Activated CD4-positive, alpha-beta T cell treated with anti-CD3 and anti-CD28 coated beads for 36 hours (primary cell): ENCODE measurements around the gene CPB2. TPM values are rescaled to one million over a fixed set of nuclear protein-coding genes. Genes with fewer than 3 reads are reported as not detected.

ENCODE experiments used
- ATAC-seq: fragments of 200-7000 bp; cut with Tn5 transposase; one replicate; pipeline ENCODE4 v1.10.0; 2021; ENCODE audit warnings: mild to moderate bottlenecking, moderate library complexity
- CTCF ChIA-PET: fragments of 350-600 bp; sonication (Branson Sonifier 250); formaldehyde crosslinking; loops from one replicate; lab custom pipeline; 2021; ENCODE audit warnings: antibody characterized with exemption; lab: Charles Lee
- POLR2A ChIA-PET: fragments of 350-600 bp; sonication (Branson Sonifier 250); formaldehyde crosslinking; loops from one replicate; lab custom pipeline; 2021; ENCODE audit warnings: antibody characterized with exemption, inconsistent platforms; lab: Charles Lee
- DNase-seq: peaks from one replicate; pipeline ENCODE4 v3.0.0-alpha.2; 2020
- H3K27ac Mint-ChIP-seq: one replicate; pipeline ENCODE4 v1.8.0; 2021; ENCODE audit warnings: mixed read lengths
- H3K27me3 Mint-ChIP-seq: one replicate; pipeline ENCODE4 v1.8.0; 2021; ENCODE audit warnings: mixed read lengths
- H3K36me3 Mint-ChIP-seq: one replicate; pipeline ENCODE4 v1.8.0; 2021; ENCODE audit warnings: low read depth, mixed read lengths
- H3K4me1 Mint-ChIP-seq: one replicate; pipeline ENCODE4 v1.8.0; 2021; ENCODE audit warnings: mixed read lengths
- H3K4me3 Mint-ChIP-seq: one replicate; pipeline ENCODE4 v1.8.0; 2021; ENCODE audit warnings: mild to moderate bottlenecking, moderate library complexity, mixed read lengths
- H3K9me3 Mint-ChIP-seq: one replicate; pipeline ENCODE4 v1.8.0; 2021; ENCODE audit warnings: low read depth, mixed read lengths
- intact Hi-C, 2 experiments: fragments of 100-400 bp; cut with DNase I in 1 of 2; cut with micrococcal nuclease in 1 of 2; formaldehyde crosslinking; loops; one replicate each; pipeline versions ENCODE4 v1.14.2 to v1.15.1; 2022 to 2024; cut with DNase I, micrococcal nuclease
- total RNA-seq, 2 experiments: library from RNA; stranded (reverse); gene quantifications; one replicate each; pipeline ENCODE4 v1.2.3, GENCODE V29; 2021

The CPB2 gene
- total RNA-seq, 2 experiments from 2014 or later, result not detected

GRCh38 chr13:46140044-46140443, 35.2 kb upstream of the CPB2 start:
- ChIA-PET POLR2A (interaction anchor here (0.5 to 0.7 kb wide), 2 partner anchors 8 to 205 kb away, joined by 3 read pairs; no protein-coding TSS in a partner anchor), CTCF (interaction anchor here (0.6 to 7.1 kb wide), 10 partner anchors 9 to 513 kb away, joined by 3 to 52 read pairs (median 4); no protein-coding TSS in a partner anchor)
- peaks cover 82% of the 10 kb centered on the region for H3K36me3 Mint-ChIP-seq
- DNase-seq, result no peak
- H3K4me3 Mint-ChIP-seq, result no peak overlapping the region
- H3K4me1 Mint-ChIP-seq, result peaks cover 32% of the 10 kb centered on the region
- intact Hi-C loops, result loop anchor here in 1 of 2 experiments (2.0 kb wide), 1 partner anchor 19 kb away; no protein-coding TSS in a partner anchor
- no peaks in the 10 kb centered on the region for H3K9me3 Mint-ChIP-seq
- peak overlapping the region; percentile 75 for H3K27ac Mint-ChIP-seq
- ATAC-seq, result peak; percentile 47
- no peaks in the 10 kb centered on the region for H3K27me3 Mint-ChIP-seq

- Mint-ChIP-seq H3K27ac (peak overlapping the region; percentile 83), H3K4me3 (no peak overlapping the region), H3K27me3 (no peaks in the 10 kb centered on the region), H3K4me1 (peaks cover 24% of the 10 kb centered on the region), H3K9me3 (no peaks in the 10 kb centered on the region), H3K36me3 (peaks cover 83% of the 10 kb centered on the region)
- CTCF ChIA-PET, result interaction anchor here (6.8 to 7.1 kb wide), 2 partner anchors 10 to 22 kb away, joined by 46 to 52 read pairs; no protein-coding TSS in a partner anchor
- no peak for ATAC-seq
- DNase-seq, result no peak
- intact Hi-C loops, result no loop called here
- POLR2A ChIA-PET, result interaction anchor here (1.5 kb wide), 1 partner anchor 11 kb away, joined by 7 read pairs; no protein-coding TSS in a partner anchor
Observed at GRCh38 chr13:46137627-46138317, 32.9 kb upstream of the CPB2 start.

GRCh38 chr13:46136688-46137087, 31.9 kb upstream of the CPB2 start:
- POLR2A ChIA-PET, result no interaction called here
- DNase-seq (no peak), ATAC-seq (no peak)
- H3K4me3 Mint-ChIP-seq, result no peak overlapping the region
- H3K4me1 Mint-ChIP-seq, result peaks cover 20% of the 10 kb centered on the region
- no peaks in the 10 kb centered on the region for H3K27me3 Mint-ChIP-seq
- H3K27ac Mint-ChIP-seq, result peak overlapping the region; percentile 24
- CTCF ChIA-PET, result interaction anchor here (0.7 to 7.1 kb wide), 4 partner anchors 9 to 153 kb away, joined by 4 to 52 read pairs (median 26); no protein-coding TSS in a partner anchor
- peaks cover 81% of the 10 kb centered on the region for H3K36me3 Mint-ChIP-seq
- intact Hi-C loops, result no loop called here
- no peaks in the 10 kb centered on the region for H3K9me3 Mint-ChIP-seq

- no peaks in the 10 kb centered on the region for H3K9me3 Mint-ChIP-seq
- no peak overlapping the region for H3K4me3 Mint-ChIP-seq
- peak overlapping the region; percentile 16 for H3K27ac Mint-ChIP-seq
- no peaks in the 10 kb centered on the region for H3K27me3 Mint-ChIP-seq
- intact Hi-C loops, result no loop called here
- no peak for DNase-seq
- POLR2A ChIA-PET, result interaction anchor here (0.7 kb wide), 1 partner anchor 38 kb away, joined by 5 read pairs; no protein-coding TSS in a partner anchor
- no peak for ATAC-seq
- peaks cover 10% of the 10 kb centered on the region for H3K4me1 Mint-ChIP-seq
- H3K36me3 Mint-ChIP-seq, result peaks cover 81% of the 10 kb centered on the region
- CTCF ChIA-PET, result interaction anchor here (0.5 to 1.5 kb wide), 5 partner anchors 9 to 155 kb away, joined by 3 to 6 read pairs (median 5); partner anchors contain the start of gene LCP1
Observed at GRCh38 chr13:46134961-46135522, 30.2 kb upstream of the CPB2 start.

- Mint-ChIP-seq H3K4me1 (peaks cover 7% of the 10 kb centered on the region), H3K36me3 (peaks cover 83% of the 10 kb centered on the region), H3K9me3 (no peaks in the 10 kb centered on the region), H3K27ac (no peak overlapping the region), H3K4me3 (no peak overlapping the region), H3K27me3 (no peaks in the 10 kb centered on the region)
- CTCF ChIA-PET, result interaction anchor here (1.4 kb wide), 1 partner anchor 8 kb away, joined by 5 read pairs; no protein-coding TSS in a partner anchor
- POLR2A ChIA-PET, result no interaction called here
- intact Hi-C loops, result no loop called here
- no peak for ATAC-seq
- no peak for DNase-seq
Observed at GRCh38 chr13:46134494-46134893, 29.7 kb upstream of the CPB2 start.

- no peak for ATAC-seq
- intact Hi-C loops, result no loop called here
- no peak overlapping the region for H3K27ac Mint-ChIP-seq
- H3K27me3 Mint-ChIP-seq, result no peaks in the 10 kb centered on the region
- H3K4me3 Mint-ChIP-seq, result no peak overlapping the region
- H3K4me1 Mint-ChIP-seq, result peaks cover 9% of the 10 kb centered on the region
- H3K9me3 Mint-ChIP-seq, result no peaks in the 10 kb centered on the region
- ChIA-PET CTCF (interaction anchor here (1.0 kb wide), 1 partner anchor 27 kb away, joined by 3 read pairs; no protein-coding TSS in a partner anchor), POLR2A (interaction anchor here (0.6 kb wide), 1 partner anchor 8 kb away, joined by 3 read pairs; no protein-coding TSS in a partner anchor)
- DNase-seq, result no peak
- peaks cover 79% of the 10 kb centered on the region for H3K36me3 Mint-ChIP-seq
Observed at GRCh38 chr13:46132109-46132508, 27.3 kb upstream of the CPB2 start.

- Mint-ChIP-seq H3K27me3 (no peaks in the 10 kb centered on the region), H3K4me3 (no peak overlapping the region), H3K4me1 (peaks cover 12% of the 10 kb centered on the region), H3K27ac (no peak overlapping the region), H3K9me3 (no peaks in the 10 kb centered on the region), H3K36me3 (peaks cover 79% of the 10 kb centered on the region)
- ATAC-seq (no peak), DNase-seq (no peak)
- ChIA-PET POLR2A (interaction anchor here (0.6 kb wide), 1 partner anchor 8 kb away, joined by 3 read pairs; no protein-coding TSS in a partner anchor), CTCF (interaction anchor here (0.9 kb wide), 1 partner anchor 190 kb away, joined by 3 read pairs; no protein-coding TSS in a partner anchor)
- intact Hi-C loops, result no loop called here
Observed at GRCh38 chr13:46131705-46132104, 26.9 kb upstream of the CPB2 start.

GRCh38 chr13:46129955-46130618, 25.3 kb upstream of the CPB2 start:
- peaks cover 23% of the 10 kb centered on the region for H3K4me1 Mint-ChIP-seq
- no peaks in the 10 kb centered on the region for H3K27me3 Mint-ChIP-seq
- peaks cover 75% of the 10 kb centered on the region for H3K36me3 Mint-ChIP-seq
- H3K4me3 Mint-ChIP-seq, result no peak overlapping the region
- peak overlapping the region; percentile 33 for H3K27ac Mint-ChIP-seq
- POLR2A ChIA-PET, result no interaction called here
- CTCF ChIA-PET, result interaction anchor here (0.6 to 6.8 kb wide), 3 partner anchors 10 to 63 kb away, joined by 3 to 52 read pairs (median 4); no protein-coding TSS in a partner anchor
- intact Hi-C loops, result loop anchor here (5.0 to 10.0 kb wide), 3 partner anchors 323 to 508 kb away; no protein-coding TSS in a partner anchor
- ATAC-seq (no peak), DNase-seq (no peak)
- no peaks in the 10 kb centered on the region for H3K9me3 Mint-ChIP-seq

- POLR2A ChIA-PET, result interaction anchor here (0.6 to 0.7 kb wide), 2 partner anchors 9 to 38 kb away, joined by 3 to 5 read pairs; no protein-coding TSS in a partner anchor
- Mint-ChIP-seq H3K9me3 (no peaks in the 10 kb centered on the region), H3K36me3 (peaks cover 70% of the 10 kb centered on the region), H3K27ac (no peak overlapping the region), H3K27me3 (no peaks in the 10 kb centered on the region), H3K4me1 (peaks cover 32% of the 10 kb centered on the region), H3K4me3 (no peak overlapping the region)
- no peak for DNase-seq
- no peak for ATAC-seq
- intact Hi-C loops, result loop anchor here (5.0 to 10.0 kb wide), 3 partner anchors 322 to 507 kb away; no protein-coding TSS in a partner anchor
- CTCF ChIA-PET, result interaction anchor here (0.5 to 6.8 kb wide), 5 partner anchors 11 to 506 kb away, joined by 3 to 52 read pairs (median 4); partner anchors contain the start of gene CPB2
Observed at GRCh38 chr13:46129124-46129523, 24.3 kb upstream of the CPB2 start.

GRCh38 chr13:46127358-46128023, 22.7 kb upstream of the CPB2 start:
- DNase-seq (no peak), ATAC-seq (no peak)
- ChIA-PET CTCF (interaction anchor here (0.9 to 6.8 kb wide), 11 partner anchors 10 to 269 kb away, joined by 3 to 52 read pairs (median 4); no protein-coding TSS in a partner anchor), POLR2A (interaction anchor here (1.5 kb wide), 1 partner anchor 22 kb away, joined by 3 read pairs; no protein-coding TSS in a partner anchor)
- intact Hi-C loops, result loop anchor here (2.0 to 10.0 kb wide), 6 partner anchors 55 to 617 kb away; partner anchors contain the start of genes ZC3H13 (in 2 of the 2) and LCP1 (in 1 of the 2)
- no peaks in the 10 kb centered on the region for H3K9me3 Mint-ChIP-seq
- H3K36me3 Mint-ChIP-seq, result peaks cover 55% of the 10 kb centered on the region
- peak overlapping the region; percentile 35 for H3K27ac Mint-ChIP-seq
- H3K27me3 Mint-ChIP-seq, result no peaks in the 10 kb centered on the region
- no peak overlapping the region for H3K4me3 Mint-ChIP-seq
- H3K4me1 Mint-ChIP-seq, result peaks cover 36% of the 10 kb centered on the region
